Lung (tissue), 12 donors: Measurements from ENCODE around the gene ZNF564. TPM values are rescaled to one million over a fixed set of nuclear protein-coding genes. Genes with fewer than 3 reads are reported as not detected.
A peak's percentile ranks its signal among the peaks of the same experiment; 100 is the strongest.

Source experiments
- ATAC-seq: fragments of 200-7000 bp; cut with Tn5 transposase; one replicate; pipeline ENCODE4 v1.9.1; 2020; ENCODE audit warnings: moderate number of reproducible peaks; ENCODE audit not compliant: insufficient read depth, low FRiP score
- DNase-seq, 3 donors: peaks; one replicate each; pipeline ENCODE4 v3.0.0-alpha.2; 2013 to 2017
- H3K27ac ChIP-seq, 2 donors: one replicate each; pipeline ENCODE4 v1.5.1; 2013; ENCODE audit warnings: mild to moderate bottlenecking in 2 of 2, moderate library complexity in 2 of 2, control low read depth in 1 of 2, inconsistent platforms in 1 of 2, low read depth in 1 of 2, low read length in 1 of 2
- H3K27me3 ChIP-seq, 3 donors: one replicate each; pipeline ENCODE4 v1.5.1; 2013; ENCODE audit warnings: low read length in 2 of 3; ENCODE audit not compliant: control insufficient read depth in 3 of 3, insufficient read depth in 3 of 3
- H3K36me3 ChIP-seq, 4 donors: one replicate each; pipeline ENCODE4 v1.5.1; 2013; ENCODE audit warnings: low read length in 4 of 4, mild to moderate bottlenecking in 1 of 4, moderate library complexity in 1 of 4; ENCODE audit not compliant: control insufficient read depth in 4 of 4, insufficient read depth in 4 of 4
- H3K4me1 ChIP-seq, 5 donors: one replicate each; pipeline ENCODE4 v1.5.1; 2013; ENCODE audit warnings: low read length in 5 of 5, mild to moderate bottlenecking in 2 of 5, moderate library complexity in 1 of 5; ENCODE audit not compliant: control insufficient read depth in 5 of 5, insufficient read depth in 5 of 5
- H3K4me3 ChIP-seq: one replicate; pipeline ENCODE4 v1.5.1; 2013; ENCODE audit warnings: mild to moderate bottlenecking, control low read depth, moderate library complexity
- H3K9ac ChIP-seq, 2 donors: one replicate each; pipeline ENCODE4 v1.5.1; 2013; ENCODE audit warnings: low read length in 2 of 2, control low read depth in 1 of 2; ENCODE audit not compliant: insufficient read depth in 1 of 2
- H3K9me3 ChIP-seq, 4 donors: one replicate each; pipeline ENCODE4 v1.5.1; 2013; ENCODE audit warnings: low read length in 3 of 4, mild to moderate bottlenecking in 1 of 4, moderate library complexity in 1 of 4; ENCODE audit not compliant: control insufficient read depth in 4 of 4, insufficient read depth in 3 of 4
- WGBS, 2 donors: extraction: QIAGEN DNeasy Blood & Tissue Kit; methylation state at CpG; one replicate each; pipeline ENCODE4 v1.1.7; 2013; 5-methylcytosine and 5-hydroxymethylcytosine counted together
- polyA plus RNA-seq, 2 donors: library from polyadenylated mRNA; stranded (reverse); fragments of 200-250 nt; gene quantifications; one replicate each; pipeline ENCODE4 v1.2.1, GENCODE V29; 2013
- total RNA-seq, 2 donors: library from RNA; depleted of rRNA in 1 of 2; stranded (reverse); fragments of >200 nt in 1 of 2; gene quantifications; one replicate each; pipeline ENCODE4 v1.2.1, GENCODE V29; 2014 to 2021
- TF ChIP-seq, protein P1 (sequence below): IDR thresholded peaks from 2 replicates; pipeline ENCODE4 v1.5.1; 2012; ENCODE audit warnings: mild to moderate bottlenecking; ENCODE audit errors: control extremely low read depth, extremely low read depth
- donor health status: control.
- donor health status: control.
- donor health status: Bipolar disorder and iron deficiency.
- donor health status: healthy.
- donor health status: DM: yes; HTN: yes; CAD: no.

The ZNF564 gene
- total and polyA plus RNA-seq, 4 donors, result 5.2 to 26.3 (median 8.2) TPM

DNA sequence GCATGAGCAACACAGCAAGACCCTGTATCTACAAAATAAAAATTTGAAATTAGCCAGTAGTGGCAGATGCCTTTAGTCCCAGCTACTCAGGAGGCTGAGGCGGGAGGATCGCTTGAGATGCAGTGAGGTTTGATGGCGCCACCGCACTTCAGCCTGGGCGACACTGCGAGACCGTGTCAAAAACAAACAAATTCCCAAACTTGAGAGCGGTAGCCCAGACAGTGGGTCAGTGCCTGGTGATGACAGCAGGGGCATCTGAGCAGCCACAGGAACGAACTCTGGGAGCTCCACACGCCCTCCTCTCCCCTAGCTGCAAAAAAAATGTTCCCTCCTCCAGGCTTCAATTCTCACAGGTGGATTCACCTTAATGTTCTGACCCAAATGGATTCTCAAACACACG is 45.2 kb upstream of the ZNF564 start:
- no peak overlapping the region for H3K4me3 ChIP-seq
- TF ChIP-seq, protein P1, sequence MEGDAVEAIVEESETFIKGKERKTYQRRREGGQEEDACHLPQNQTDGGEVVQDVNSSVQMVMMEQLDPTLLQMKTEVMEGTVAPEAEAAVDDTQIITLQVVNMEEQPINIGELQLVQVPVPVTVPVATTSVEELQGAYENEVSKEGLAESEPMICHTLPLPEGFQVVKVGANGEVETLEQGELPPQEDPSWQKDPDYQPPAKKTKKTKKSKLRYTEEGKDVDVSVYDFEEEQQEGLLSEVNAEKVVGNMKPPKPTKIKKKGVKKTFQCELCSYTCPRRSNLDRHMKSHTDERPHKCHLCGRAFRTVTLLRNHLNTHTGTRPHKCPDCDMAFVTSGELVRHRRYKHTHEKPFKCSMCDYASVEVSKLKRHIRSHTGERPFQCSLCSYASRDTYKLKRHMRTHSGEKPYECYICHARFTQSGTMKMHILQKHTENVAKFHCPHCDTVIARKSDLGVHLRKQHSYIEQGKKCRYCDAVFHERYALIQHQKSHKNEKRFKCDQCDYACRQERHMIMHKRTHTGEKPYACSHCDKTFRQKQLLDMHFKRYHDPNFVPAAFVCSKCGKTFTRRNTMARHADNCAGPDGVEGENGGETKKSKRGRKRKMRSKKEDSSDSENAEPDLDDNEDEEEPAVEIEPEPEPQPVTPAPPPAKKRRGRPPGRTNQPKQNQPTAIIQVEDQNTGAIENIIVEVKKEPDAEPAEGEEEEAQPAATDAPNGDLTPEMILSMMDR, result no peak

DNA sequence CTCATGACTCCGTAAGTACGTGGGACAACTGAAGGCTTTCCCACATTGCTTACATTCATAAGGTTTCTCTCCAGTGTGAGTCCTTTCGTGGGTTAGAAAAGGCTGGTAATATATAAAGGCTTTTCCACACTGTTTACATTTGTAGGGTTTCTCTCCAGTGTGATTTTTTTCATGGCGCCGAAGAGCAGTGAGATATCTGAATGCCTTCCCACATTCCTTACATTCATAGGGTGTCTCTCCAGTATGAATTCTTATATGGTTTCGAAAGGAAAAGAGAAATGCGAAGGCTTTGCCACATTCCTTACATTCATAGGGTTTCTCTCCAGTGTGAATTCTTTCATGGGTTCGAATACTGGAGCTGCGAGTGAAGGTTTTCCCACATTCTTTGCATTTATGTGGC is 29.8 kb upstream of the ZNF564 start:
- Histone ChIP-seq H3K27ac (no peak overlapping the region), H3K4me1 (no peaks in the 10 kb centered on the region), H3K27me3 (no peaks in the 10 kb centered on the region), H3K4me3 (no peak overlapping the region), H3K9ac (no peak overlapping the region), H3K9me3 (peaks cover 2 to 14% (median 9%) of the 10 kb centered on the region in 4 donors), H3K36me3 (peaks cover 17 to 38% (median 28%) of the 10 kb centered on the region in 4 donors)
- DNase-seq, result no peak
- 86 to 92% methylated on average over 9 of the region's 9 CpGs for WGBS, 2 donors
- TF ChIP-seq, protein P1, result no peak
- no peak for ATAC-seq

More for the DNA sequence above, 45.2 kb upstream of the ZNF564 start:
- H3K9me3 ChIP-seq, result no peaks in the 10 kb centered on the region
- no peak overlapping the region for H3K27ac ChIP-seq
- H3K27me3 ChIP-seq, result no peaks in the 10 kb centered on the region
- peaks cover 0 to 12% (median 7%) of the 10 kb centered on the region in 4 donors for H3K36me3 ChIP-seq
- 91 to 92% methylated on average over 11 of the region's 11 CpGs for WGBS, 2 donors
- ATAC-seq (no peak), DNase-seq (peak in 1 of 3 donors; percentile 12)
- no peak overlapping the region for H3K9ac ChIP-seq
- H3K4me1 ChIP-seq, result no peaks in the 10 kb centered on the region

DNA sequence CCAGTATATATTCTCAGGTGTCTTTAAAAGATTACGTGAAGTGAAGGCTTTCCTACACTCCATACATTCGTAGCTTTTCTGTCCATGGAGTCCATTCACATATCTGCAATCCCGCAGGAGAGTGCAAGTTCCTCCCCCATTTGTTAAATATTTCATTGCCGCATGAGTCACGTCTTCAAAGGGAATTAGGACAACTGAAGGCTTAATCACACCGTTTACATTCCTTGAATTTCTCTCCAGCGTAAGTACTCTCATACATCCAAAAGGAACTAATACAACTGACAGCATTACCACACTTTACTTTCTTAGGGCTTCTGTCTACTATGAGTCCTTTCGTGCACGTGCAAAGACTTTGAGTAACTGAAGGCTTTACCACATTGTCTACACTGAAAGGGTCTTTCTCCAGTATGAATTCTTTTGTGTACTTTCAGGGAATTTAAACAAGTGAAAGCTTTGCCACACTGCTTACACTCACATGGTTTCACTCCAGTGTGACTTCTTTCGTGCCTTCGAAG is 29.0 kb upstream of the ZNF564 start:
- Histone ChIP-seq H3K27ac (no peak overlapping the region), H3K4me1 (no peaks in the 10 kb centered on the region), H3K4me3 (no peak overlapping the region), H3K9me3 (peaks cover 2 to 14% (median 9%) of the 10 kb centered on the region in 4 donors), H3K27me3 (no peaks in the 10 kb centered on the region), H3K36me3 (peaks cover 17 to 38% (median 31%) of the 10 kb centered on the region in 4 donors), H3K9ac (no peak overlapping the region)
- TF ChIP-seq, protein P1, result no peak
- 79 to 92% methylated on average over 11 of the region's 11 CpGs for WGBS, 2 donors
- ATAC-seq (no peak), DNase-seq (no peak)

DNA sequence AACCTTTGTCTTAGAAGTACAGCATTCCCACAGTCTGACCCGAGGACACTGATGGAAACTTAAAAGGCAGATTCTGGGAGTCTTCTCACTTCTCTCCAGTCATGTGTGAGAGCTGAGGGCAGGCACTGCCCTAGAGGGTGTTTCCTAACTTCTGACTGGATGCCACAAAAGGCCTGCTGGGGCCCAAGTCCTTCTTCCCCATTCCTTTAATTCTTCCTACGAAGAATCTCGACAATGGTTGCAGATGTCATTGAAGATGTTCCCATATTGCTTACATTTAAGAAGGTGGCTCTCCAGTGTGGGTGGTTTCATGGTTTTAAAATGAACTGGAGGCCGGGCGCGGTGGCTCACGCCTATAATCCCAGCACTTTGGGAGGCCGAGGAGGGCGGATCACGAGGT is 27.4 kb upstream of the ZNF564 start:
- 95 to 98% methylated on average over 10 of the region's 10 CpGs for WGBS, 2 donors
- H3K9ac ChIP-seq, result no peak overlapping the region
- no peaks in the 10 kb centered on the region for H3K27me3 ChIP-seq
- peaks cover 17 to 38% (median 31%) of the 10 kb centered on the region in 4 donors for H3K36me3 ChIP-seq
- no peak overlapping the region for H3K27ac ChIP-seq
- TF ChIP-seq, protein P1, result no peak
- H3K4me1 ChIP-seq, result peaks cover 0 to 1% (median 0%) of the 10 kb centered on the region in 5 donors
- H3K4me3 ChIP-seq, result no peak overlapping the region
- DNase-seq (no peak), ATAC-seq (no peak)
- peaks cover 2 to 14% (median 9%) of the 10 kb centered on the region in 4 donors for H3K9me3 ChIP-seq
